Measurements from ENCODE around the gene LRIG1.

The LRIG1 gene

GRCh38 chr3:66465034-66465433 is 35.8 kb downstream of the LRIG1 start:
- Histone ChIP-seq H3K4me1 (ENCODE audit: insufficient read depth, low read length) (peaks cover 70% of the 10 kb centered on the region), H3K4me3 (ENCODE audit: low read depth in 1 of 2, low read length in 2 of 2) (no peak overlapping the region), H3K36me3 (ENCODE audit: insufficient read depth, low read length) (peaks cover 10% of the 10 kb centered on the region), H3K9me3 (ENCODE audit: low read length) (no peaks in the 10 kb centered on the region), H3K27me3 (ENCODE audit: control insufficient read depth in 1 of 2, insufficient read depth in 2 of 2, low read length in 2 of 2) (no peaks in the 10 kb centered on the region), H3K27ac (ENCODE audit: low read depth, low read length) (peak overlapping the region; percentile 26), H3K9ac (ENCODE audit: low read length) (no peak overlapping the region)

GRCh38 chr3:66464512-66464894 is 36.3 kb downstream of the LRIG1 start:
- Histone ChIP-seq H3K9me3 (ENCODE audit: low read length) (no peaks in the 10 kb centered on the region), H3K9ac (ENCODE audit: low read length) (no peak overlapping the region), H3K4me3 (ENCODE audit: low read depth in 1 of 2, low read length in 2 of 2) (no peak overlapping the region), H3K27ac (ENCODE audit: low read depth, low read length) (peak overlapping the region; percentile 26), H3K4me1 (ENCODE audit: insufficient read depth, low read length) (peaks cover 72% of the 10 kb centered on the region), H3K27me3 (ENCODE audit: control insufficient read depth in 1 of 2, insufficient read depth in 2 of 2, low read length in 2 of 2) (no peaks in the 10 kb centered on the region), H3K36me3 (ENCODE audit: insufficient read depth, low read length) (peaks cover 11% of the 10 kb centered on the region)

- H3K4me1 ChIP-seq (ENCODE audit: insufficient read depth, low read length), result peaks cover 66% of the 10 kb centered on the region
- no peaks in the 10 kb centered on the region for H3K9me3 ChIP-seq (ENCODE audit: low read length)
- no peak overlapping the region for H3K27ac ChIP-seq (ENCODE audit: low read depth, low read length)
- H3K36me3 ChIP-seq (ENCODE audit: insufficient read depth, low read length), result peaks cover 11% of the 10 kb centered on the region
- no peak overlapping the region for H3K9ac ChIP-seq (ENCODE audit: low read length)
- H3K27me3 ChIP-seq (ENCODE audit: control insufficient read depth in 1 of 2, insufficient read depth in 2 of 2, low read length in 2 of 2), result no peaks in the 10 kb centered on the region
- H3K4me3 ChIP-seq (ENCODE audit: low read depth in 1 of 2, low read length in 2 of 2), result peak overlapping the region in 1 of 2 donors; percentile 3
These were observed 36.9 kb downstream of the LRIG1 start for GRCh38 chr3:66463730-66464511.

GRCh38 chr3:66463054-66463631 is 37.7 kb downstream of the LRIG1 start:
- H3K4me3 ChIP-seq (ENCODE audit: low read depth in 1 of 2, low read length in 2 of 2), result peak overlapping the region in 1 of 2 donors; percentile 3
- no peaks in the 10 kb centered on the region for H3K9me3 ChIP-seq (ENCODE audit: low read length)
- peaks cover 14% of the 10 kb centered on the region for H3K36me3 ChIP-seq (ENCODE audit: insufficient read depth, low read length)
- peaks cover 59% of the 10 kb centered on the region for H3K4me1 ChIP-seq (ENCODE audit: insufficient read depth, low read length)
- H3K9ac ChIP-seq (ENCODE audit: low read length), result no peak overlapping the region
- H3K27me3 ChIP-seq (ENCODE audit: control insufficient read depth in 1 of 2, insufficient read depth in 2 of 2, low read length in 2 of 2), result no peaks in the 10 kb centered on the region
- H3K27ac ChIP-seq (ENCODE audit: low read depth, low read length), result peak overlapping the region; percentile 41

- H3K27me3 ChIP-seq (ENCODE audit: control insufficient read depth in 1 of 2, insufficient read depth in 2 of 2, low read length in 2 of 2), result no peaks in the 10 kb centered on the region
- H3K9ac ChIP-seq (ENCODE audit: low read length), result peak overlapping the region; percentile 2
These were observed 43.6 kb downstream of the LRIG1 start for GRCh38 chr3:66457252-66457651.

GRCh38 chr3:66456711-66457173 is 44.1 kb downstream of the LRIG1 start:
- Histone ChIP-seq H3K4me1 (ENCODE audit: insufficient read depth, low read length) (peaks cover 74% of the 10 kb centered on the region), H3K4me3 (ENCODE audit: low read depth in 1 of 2, low read length in 2 of 2) (no peak overlapping the region), H3K27ac (ENCODE audit: low read depth, low read length) (peak overlapping the region; percentile 67)

More at GRCh38 chr3:66457252-66457651, 43.6 kb downstream of the LRIG1 start:
- Histone ChIP-seq H3K9me3 (ENCODE audit: low read length) (no peaks in the 10 kb centered on the region), H3K4me1 (ENCODE audit: insufficient read depth, low read length) (peaks cover 69% of the 10 kb centered on the region), H3K36me3 (ENCODE audit: insufficient read depth, low read length) (peaks cover 36% of the 10 kb centered on the region), H3K27ac (ENCODE audit: low read depth, low read length) (peak overlapping the region; percentile 67), H3K4me3 (ENCODE audit: low read depth in 1 of 2, low read length in 2 of 2) (no peak overlapping the region)

GRCh38 chr3:66454464-66454859 is 46.4 kb downstream of the LRIG1 start:
- Histone ChIP-seq H3K27ac (ENCODE audit: low read depth, low read length) (peak overlapping the region; percentile 88), H3K4me1 (ENCODE audit: insufficient read depth, low read length) (peaks cover 85% of the 10 kb centered on the region), H3K36me3 (ENCODE audit: insufficient read depth, low read length) (peaks cover 25% of the 10 kb centered on the region), H3K9me3 (ENCODE audit: low read length) (no peaks in the 10 kb centered on the region), H3K27me3 (ENCODE audit: control insufficient read depth in 1 of 2, insufficient read depth in 2 of 2, low read length in 2 of 2) (no peaks in the 10 kb centered on the region), H3K4me3 (ENCODE audit: low read depth in 1 of 2, low read length in 2 of 2) (peak overlapping the region in 1 of 2 donors; percentile 2), H3K9ac (ENCODE audit: low read length) (no peak overlapping the region)

More at GRCh38 chr3:66456711-66457173, 44.1 kb downstream of the LRIG1 start:
- peaks cover 36% of the 10 kb centered on the region for H3K36me3 ChIP-seq (ENCODE audit: insufficient read depth, low read length)
- H3K9ac ChIP-seq (ENCODE audit: low read length), result no peak overlapping the region
- no peaks in the 10 kb centered on the region for H3K9me3 ChIP-seq (ENCODE audit: low read length)
- no peaks in the 10 kb centered on the region for H3K27me3 ChIP-seq (ENCODE audit: control insufficient read depth in 1 of 2, insufficient read depth in 2 of 2, low read length in 2 of 2)

GRCh38 chr3:66453651-66454463 is 47.0 kb downstream of the LRIG1 start:
- Histone ChIP-seq H3K27ac (ENCODE audit: low read depth, low read length) (peak overlapping the region; percentile 88), H3K36me3 (ENCODE audit: insufficient read depth, low read length) (peaks cover 27% of the 10 kb centered on the region), H3K4me1 (ENCODE audit: insufficient read depth, low read length) (peaks cover 91% of the 10 kb centered on the region), H3K9me3 (ENCODE audit: low read length) (no peaks in the 10 kb centered on the region), H3K9ac (ENCODE audit: low read length) (peak overlapping the region; percentile 1), H3K27me3 (ENCODE audit: control insufficient read depth in 1 of 2, insufficient read depth in 2 of 2, low read length in 2 of 2) (no peaks in the 10 kb centered on the region), H3K4me3 (ENCODE audit: low read depth in 1 of 2, low read length in 2 of 2) (no peak overlapping the region)

- peak overlapping the region; percentile 5 to 18 for H3K4me3 ChIP-seq (ENCODE audit: low read depth in 1 of 2, low read length in 2 of 2)
- peak overlapping the region; percentile 88 for H3K27ac ChIP-seq (ENCODE audit: low read depth, low read length)
- peaks cover 99% of the 10 kb centered on the region for H3K4me1 ChIP-seq (ENCODE audit: insufficient read depth, low read length)
These were observed 48.4 kb downstream of the LRIG1 start for GRCh38 chr3:66452303-66453011.

GRCh38 chr3:66451766-66452165 is 49.1 kb downstream of the LRIG1 start:
- Histone ChIP-seq H3K36me3 (ENCODE audit: insufficient read depth, low read length) (peaks cover 30% of the 10 kb centered on the region), H3K9ac (ENCODE audit: low read length) (peak overlapping the region; percentile 10), H3K4me3 (ENCODE audit: low read depth in 1 of 2, low read length in 2 of 2) (peak overlapping the region in 1 of 2 donors; percentile 18), H3K27ac (ENCODE audit: low read depth, low read length) (peak overlapping the region; percentile 88), H3K4me1 (ENCODE audit: insufficient read depth, low read length) (peaks cover 94% of the 10 kb centered on the region), H3K9me3 (ENCODE audit: low read length) (no peaks in the 10 kb centered on the region), H3K27me3 (ENCODE audit: control insufficient read depth in 1 of 2, insufficient read depth in 2 of 2, low read length in 2 of 2) (no peaks in the 10 kb centered on the region)

More at GRCh38 chr3:66452303-66453011, 48.4 kb downstream of the LRIG1 start:
- H3K27me3 ChIP-seq (ENCODE audit: control insufficient read depth in 1 of 2, insufficient read depth in 2 of 2, low read length in 2 of 2), result no peaks in the 10 kb centered on the region
- peaks cover 31% of the 10 kb centered on the region for H3K36me3 ChIP-seq (ENCODE audit: insufficient read depth, low read length)
- H3K9ac ChIP-seq (ENCODE audit: low read length), result peak overlapping the region; percentile 10
- no peaks in the 10 kb centered on the region for H3K9me3 ChIP-seq (ENCODE audit: low read length)

Data from muscle layer of colon (tissue), 2 donors.